H1 (cell line): ENCODE data around the gene POLRMT. TPM values are rescaled to one million over a fixed set of nuclear protein-coding genes. Genes with fewer than 3 reads are reported as not detected.

Experiments used
- CTCF ChIA-PET: fragments of 300-600 bp; sonication (Branson Sonifier 250); formaldehyde crosslinking; loops from one replicate; lab custom pipeline; 2021; ENCODE audit not compliant: partially characterized antibody; lab: Charles Lee
- POLR2A ChIA-PET: fragments of 300-600 bp; sonication (Branson Sonifier 250); formaldehyde crosslinking; loops from one replicate; lab custom pipeline; 2021; ENCODE audit warnings: inconsistent platforms; ENCODE audit not compliant: partially characterized antibody; lab: Charles Lee
- DNase-seq, 2 experiments: peaks; one replicate each; pipeline versions ENCODE4 v3.0.0 to v3.0.0-alpha.2; 2010 to 2022; ENCODE audit warnings: low spot score in 2 of 2, low read depth in 1 of 2, mixed read lengths in 1 of 2
- FAIRE-seq: peaks from 2 replicates; lab custom pipeline; 2011; peaks lifted over from hg19 to GRCh38; lab: Jason Lieb, UNC
- H2AFZ ChIP-seq: 2 replicates; pipeline ENCODE4 v1.8.1; 2012; ENCODE audit warnings: low read length, inconsistent platforms
- H2AK5ac ChIP-seq: 2 replicates; pipeline ENCODE4 v1.6.1; 2013; ENCODE audit warnings: low read depth, low read length
- H2BK120ac ChIP-seq: replicated peaks from 2 replicates; pipeline ENCODE3; 2013; ENCODE audit warnings: low read depth, low read length, inconsistent platforms
- H2BK12ac ChIP-seq: 2 replicates; pipeline ENCODE4 v1.6.1; 2013; ENCODE audit warnings: low read depth, low read length
- H2BK15ac ChIP-seq: 2 replicates; pipeline ENCODE4 v1.6.1; 2013; ENCODE audit warnings: low read length
- H2BK20ac ChIP-seq: 2 replicates; pipeline ENCODE4 v1.6.1; 2013; ENCODE audit warnings: low read length
- H2BK5ac ChIP-seq: 2 replicates; pipeline ENCODE4 v1.6.1; 2013; ENCODE audit warnings: low read depth, low read length
- H3K14ac ChIP-seq: 2 replicates; pipeline ENCODE4 v1.6.1; 2013; ENCODE audit warnings: inconsistent platforms; ENCODE audit not compliant: insufficient read length
- H3K18ac ChIP-seq: 2 replicates; pipeline ENCODE4 v1.6.1; 2013; ENCODE audit warnings: low read length; ENCODE audit errors: extremely low read depth
- H3K23ac ChIP-seq: 2 replicates; pipeline ENCODE4 v1.6.1; 2013; ENCODE audit warnings: inconsistent platforms; ENCODE audit not compliant: insufficient read length
- H3K23me2 ChIP-seq: 2 replicates; pipeline ENCODE4 v1.6.1; 2013; ENCODE audit warnings: low read depth, low read length
- H3K27ac ChIP-seq: 2 replicates; pipeline ENCODE4 v1.6.1; 2011; ENCODE audit warnings: low read depth, low read length, inconsistent platforms
- H3K27me3 ChIP-seq, 4 experiments: replicated peaks in 1 of 4; 1 replicate in 1 of 4; 2 replicates in 3 of 4; pipeline versions ENCODE4 v1.6.1 to v1.8.1; 2011 to 2013; ENCODE audit warnings: low read length in 3 of 4, mild to moderate bottlenecking in 3 of 4, inconsistent platforms in 2 of 4, mixed read lengths in 2 of 4, moderate library complexity in 1 of 4; ENCODE audit not compliant: control insufficient read depth in 3 of 4, insufficient read depth in 3 of 4; ENCODE audit errors: extremely low read depth in 1 of 4
- H3K36me3 ChIP-seq, 4 experiments: 2 replicates each; pipeline versions ENCODE4 v1.6.1 to v1.8.1; 2011 to 2013; ENCODE audit warnings: mild to moderate bottlenecking in 4 of 4, low read length in 3 of 4, moderate library complexity in 2 of 4, control low read depth in 1 of 4, inconsistent platforms in 1 of 4; ENCODE audit not compliant: insufficient read depth in 4 of 4, control insufficient read depth in 2 of 4
- H3K4ac ChIP-seq: replicated peaks from 2 replicates; pipeline ENCODE3; 2013; ENCODE audit warnings: low read length, low read depth, mixed read lengths, inconsistent platforms; ENCODE audit not compliant: insufficient read length
- H3K4me1 ChIP-seq, 4 experiments: replicated peaks in 1 of 4; 1 replicate in 1 of 4; 2 replicates in 3 of 4; pipeline versions ENCODE4 v1.6.1 to v1.8.1; 2011 to 2013; ENCODE audit warnings: low read length in 3 of 4, inconsistent platforms in 2 of 4, mixed read lengths in 1 of 4; ENCODE audit not compliant: insufficient read depth in 4 of 4, control insufficient read depth in 3 of 4
- H3K4me2 ChIP-seq, 2 experiments: 2 replicates each; pipeline versions ENCODE4 v1.6.1 to v1.8.1; 2011 to 2013; ENCODE audit warnings: low read depth in 2 of 2, low read length in 2 of 2, control low read depth in 1 of 2, inconsistent platforms in 1 of 2, mild to moderate bottlenecking in 1 of 2; ENCODE audit not compliant: insufficient read depth in 1 of 2
- H3K4me3 ChIP-seq, 4 experiments: fragments of 200-600, 300-600 bp in 1 of 4; sonication (generic), shearing (Covaris generic), sonication (Bioruptor Twin) in 1 of 4; 2 replicates each; pipeline versions ENCODE4 v1.5.1 to v1.8.1; 2011 to 2016; ENCODE audit warnings: low read length in 4 of 4, low read depth in 3 of 4, control low read depth in 2 of 4, inconsistent platforms in 2 of 4, mild to moderate bottlenecking in 2 of 4, mixed read lengths in 1 of 4, moderate library complexity in 1 of 4; ENCODE audit not compliant: insufficient read depth in 2 of 4; ENCODE audit errors: extremely low read depth in 1 of 4
- H3K56ac ChIP-seq: replicated peaks from 2 replicates; pipeline ENCODE3; 2013; ENCODE audit warnings: low read depth, mild to moderate bottlenecking, mixed read lengths, low read length, inconsistent platforms; ENCODE audit not compliant: insufficient read length
- H3K79me1 ChIP-seq: 2 replicates; pipeline ENCODE4 v1.6.1; 2013; ENCODE audit warnings: low read depth, low read length, control low read depth
- H3K79me2 ChIP-seq, 2 experiments: 2 replicates each; pipeline versions ENCODE4 v1.6.1 to v1.8.1; 2012 to 2013; ENCODE audit warnings: low read length in 2 of 2, mild to moderate bottlenecking in 2 of 2, inconsistent platforms in 1 of 2; ENCODE audit not compliant: insufficient read depth in 2 of 2, control insufficient read depth in 1 of 2
- H3K9ac ChIP-seq, 4 experiments: replicated peaks in 1 of 4; 1 replicate in 1 of 4; 2 replicates in 3 of 4; pipeline versions ENCODE4 v1.6.1 to v1.8.1; 2011 to 2013; ENCODE audit warnings: low read depth in 3 of 4, low read length in 3 of 4, control low read depth in 2 of 4, mild to moderate bottlenecking in 2 of 4, moderate library complexity in 2 of 4, inconsistent platforms in 1 of 4; ENCODE audit errors: extremely low read depth in 1 of 4
- H3K9me3 ChIP-seq, 2 experiments: 2 replicates each; pipeline versions ENCODE4 v1.6.1 to v1.8.1; 2012 to 2013; ENCODE audit warnings: mild to moderate bottlenecking in 2 of 2, moderate library complexity in 2 of 2, control low read depth in 1 of 2, inconsistent platforms in 1 of 2, low read depth in 1 of 2, low read length in 1 of 2, mixed read lengths in 1 of 2; ENCODE audit not compliant: insufficient read depth in 2 of 2
- H4K20me1 ChIP-seq, 2 experiments: replicated peaks in 1 of 2; 2 replicates each; pipeline versions ENCODE3 to v1.8.1; 2011 to 2013; ENCODE audit warnings: inconsistent platforms in 2 of 2, low read length in 2 of 2, mild to moderate bottlenecking in 1 of 2; ENCODE audit not compliant: insufficient read depth in 2 of 2, control insufficient read depth in 1 of 2
- H4K5ac ChIP-seq: 2 replicates; pipeline ENCODE4 v1.6.1; 2013; ENCODE audit warnings: low read length, low read depth, mixed read lengths, inconsistent platforms; ENCODE audit not compliant: insufficient read length
- H4K8ac ChIP-seq: 2 replicates; pipeline ENCODE4 v1.8.0; 2013; ENCODE audit warnings: mild to moderate bottlenecking, moderate library complexity, low read length, inconsistent platforms; ENCODE audit not compliant: insufficient read depth; ENCODE audit errors: extremely low read depth
- H4K91ac ChIP-seq: replicated peaks from 2 replicates; pipeline ENCODE3; 2013; ENCODE audit warnings: low read length, mixed read lengths, inconsistent platforms; ENCODE audit not compliant: insufficient read length
- EGR1 ChIP-seq: IDR thresholded peaks from 2 replicates; pipeline ENCODE4 v1.6.1; 2011; ENCODE audit warnings: low read depth, low read length, borderline replicate concordance
- SUZ12 ChIP-seq: fragments of 200-600 bp; sonication (generic); IDR thresholded peaks from 2 replicates; pipeline ENCODE4 v1.6.1; 2012; ENCODE audit warnings: mild to moderate bottlenecking, inconsistent platforms, low read length, moderate library complexity, mixed read lengths
- WGBS, 2 experiments: shearing (Covaris generic) in 1 of 2; methylation state at CpG; one replicate each; pipeline versions ENCODE4 v1.1.6 to v1.1.7; 2013 to 2015; ENCODE audit warnings: low lambda C conversion rate in 2 of 2, mixed read lengths in 2 of 2, inconsistent platforms in 1 of 2, low coverage in 1 of 2, missing lambda C conversion rate in 1 of 2; ENCODE audit not compliant: insufficient replicate concordance in 2 of 2, insufficient coverage in 1 of 2, insufficient read length in 1 of 2; ENCODE audit errors: extremely low coverage in 1 of 2, missing lambda C conversion rate in 1 of 2; 5-methylcytosine and 5-hydroxymethylcytosine counted together
- polyA plus RNA-seq, 7 experiments: library from polyadenylated mRNA; depleted of rRNA in 3 of 7; stranded (reverse) in 5 of 7; unstranded in 2 of 7; fragments of >200 nt in 5 of 7; fragments of 200-250 nt in 2 of 7; gene quantifications; 1 replicate in 5 of 7; 2 replicates in 1 of 7; 4 replicates in 1 of 7; pipeline versions ENCODE4 v1.2.1 to v1.2.3, GENCODE V29; 2011 to 2013; ENCODE audit warnings: missing spikeins in 2 of 7, mixed read lengths in 2 of 7
- total RNA-seq: library from RNA; stranded (reverse); fragmentation: NEBNext Ultra II Directional; extraction: Animal tissue kit (Norgen Biotek cat#: 25700); gene quantifications from 2 replicates; pipeline ENCODE4 v1.2.1, GENCODE V29; 2021

Gene POLRMT
- total and polyA plus RNA-seq, 2 of the 8 experiments (the other 6 are each of a cell fraction or from before 2014, with no cell fraction given): 93.0 to 111 TPM

DNA sequence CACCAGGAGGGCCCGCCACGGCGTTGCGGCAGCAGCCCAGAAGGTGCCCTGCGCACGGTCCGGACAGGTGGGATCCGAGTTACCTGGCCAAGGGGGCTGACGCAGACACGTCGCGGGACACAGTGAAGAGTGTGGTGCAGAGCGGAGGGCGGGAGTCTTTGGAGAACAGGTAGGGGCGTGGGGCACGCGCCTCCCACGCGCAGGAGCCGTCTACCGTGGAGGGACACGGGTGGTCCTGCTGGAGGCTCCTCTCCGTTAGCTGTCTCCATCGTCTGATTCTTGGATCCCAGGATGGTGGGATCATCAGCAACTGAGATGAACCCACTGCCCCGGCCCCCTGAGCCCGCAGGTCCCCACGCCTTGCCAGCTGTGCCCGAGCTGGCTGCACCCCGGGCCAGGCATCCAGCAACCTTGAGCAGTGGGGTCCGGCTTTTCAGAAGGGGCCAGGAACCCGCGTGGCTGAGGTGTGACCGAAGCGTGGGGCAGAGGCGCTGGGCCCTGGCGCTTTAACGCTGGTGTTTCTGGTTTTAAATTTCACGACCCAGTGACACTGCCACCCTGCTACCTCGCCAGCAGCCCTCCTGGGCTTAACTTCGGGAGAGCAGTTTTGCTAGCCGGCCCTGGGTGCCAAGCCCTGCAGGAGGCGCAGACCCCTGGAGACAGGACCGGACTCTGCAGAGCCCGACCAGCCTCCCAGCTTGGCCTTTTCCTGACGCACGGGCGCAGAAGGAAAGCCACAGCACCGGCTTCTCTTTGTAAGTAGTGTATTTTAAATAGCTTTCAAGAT, 13.6 kb upstream of the POLRMT start:
- H2BK12ac ChIP-seq: no peak overlapping the region
- no peak overlapping the region for H3K4ac ChIP-seq
- H3K23ac ChIP-seq: no peak overlapping the region
- H4K8ac ChIP-seq: no peak overlapping the region
- H2BK120ac ChIP-seq: no peak overlapping the region
- 94% methylated on average over 45 of the region's 48 CpGs; no CpG with 5 or more reads in 1 of the 2 experiments for WGBS, 2 experiments
- H3K23me2 ChIP-seq: no peaks in the 10 kb centered on the region
- no peaks in the 10 kb centered on the region for H3K79me1 ChIP-seq
- no peak overlapping the region for H2AFZ ChIP-seq
- H3K36me3 ChIP-seq: peaks cover 0 to 62% (median 18%) of the 10 kb centered on the region in 4 experiments; a peak in 6 of 8 replicates
- no peak overlapping the region for H2BK15ac ChIP-seq
- H3K4me3 ChIP-seq: no peak overlapping the region
- FAIRE-seq: no peak
- no peak overlapping the region for H3K4me2 ChIP-seq
- TF ChIP-seq EGR1: 0 out of 2 replicates have a peak, but pooled peaks have one; percentile 32
- no peak for TF ChIP-seq SUZ12
- TF ChIP-seq, all 59 proteins: peak for 1
- Histone ChIP-seq H3K56ac (no peak overlapping the region), H3K27me3 (no peaks in the 10 kb centered on the region), H4K91ac (no peak overlapping the region), H4K5ac (no peak overlapping the region), H2AK5ac (no peak overlapping the region), H4K20me1 (peaks cover 4 to 12% of the 10 kb centered on the region in 2 experiments), H3K27ac (no peak overlapping the region), H3K9me3 (no peaks in the 10 kb centered on the region), H3K18ac (no peak overlapping the region), H3K79me2 (no peaks in the 10 kb centered on the region; a peak in 1 of 4 replicates), H3K9ac (no peak overlapping the region), H2BK5ac (no peak overlapping the region), H3K4me1 (no peaks in the 10 kb centered on the region), H3K14ac (no peak overlapping the region), H2BK20ac (no peak overlapping the region)
- ChIA-PET CTCF (interaction anchor here (1.4 kb wide), 1 partner anchor 90 kb away, joined by 4 read pairs; no protein-coding TSS in a partner anchor), POLR2A (interaction anchor here (0.9 to 2.3 kb wide), 3 partner anchors 10 to 73 kb away, joined by 3 to 9 read pairs (median 3); no protein-coding TSS in a partner anchor)
- no peak for DNase-seq
